ENCODE results near the gene OR10G4. TPM values are rescaled to one million over a fixed set of nuclear protein-coding genes. Genes with fewer than 3 reads are reported as not detected.
"Not testable (repeated sequence)": the region's sequence is repeated elsewhere in the genome, so short reads cannot be mapped to it uniquely, and the experiment has no call there.

The OR10G4 gene, protein sequence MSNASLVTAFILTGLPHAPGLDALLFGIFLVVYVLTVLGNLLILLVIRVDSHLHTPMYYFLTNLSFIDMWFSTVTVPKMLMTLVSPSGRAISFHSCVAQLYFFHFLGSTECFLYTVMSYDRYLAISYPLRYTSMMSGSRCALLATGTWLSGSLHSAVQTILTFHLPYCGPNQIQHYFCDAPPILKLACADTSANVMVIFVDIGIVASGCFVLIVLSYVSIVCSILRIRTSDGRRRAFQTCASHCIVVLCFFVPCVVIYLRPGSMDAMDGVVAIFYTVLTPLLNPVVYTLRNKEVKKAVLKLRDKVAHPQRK
- not detected in 2 replicates for total RNA-seq

- no peak for DNase-seq (ENCODE audit: low read depth in 2 of 2)
Measured at GRCh38 chr11:124012697-124013096, at the start of gene OR10G4. Gene OR10G4 (plus strand): TSS chr11:124012997. CDS start chr11:124015575, 2,578 bp downstream.

DNA sequence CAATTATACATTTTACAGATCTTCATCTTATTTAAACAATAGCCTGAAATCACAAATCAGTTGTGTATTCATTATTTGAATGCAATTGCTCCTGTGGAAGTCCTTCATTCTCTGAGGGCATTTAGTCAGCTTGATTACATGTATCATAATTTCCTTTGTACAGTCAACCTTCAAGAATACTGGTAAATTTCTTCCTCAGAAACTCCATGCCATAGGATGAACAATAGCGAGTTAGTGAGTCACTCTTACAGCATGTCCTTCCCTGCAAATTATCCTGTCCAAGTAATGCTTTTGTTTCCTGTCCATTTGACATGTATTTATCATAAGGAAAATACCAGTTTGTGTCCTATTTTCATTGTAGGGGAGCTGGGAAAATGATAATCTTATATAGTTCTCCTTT, 39.0 kb upstream of the OR10G4 start:
- peak; percentile 40 to 98 for DNase-seq (ENCODE audit: low read depth in 2 of 2)

DNA sequence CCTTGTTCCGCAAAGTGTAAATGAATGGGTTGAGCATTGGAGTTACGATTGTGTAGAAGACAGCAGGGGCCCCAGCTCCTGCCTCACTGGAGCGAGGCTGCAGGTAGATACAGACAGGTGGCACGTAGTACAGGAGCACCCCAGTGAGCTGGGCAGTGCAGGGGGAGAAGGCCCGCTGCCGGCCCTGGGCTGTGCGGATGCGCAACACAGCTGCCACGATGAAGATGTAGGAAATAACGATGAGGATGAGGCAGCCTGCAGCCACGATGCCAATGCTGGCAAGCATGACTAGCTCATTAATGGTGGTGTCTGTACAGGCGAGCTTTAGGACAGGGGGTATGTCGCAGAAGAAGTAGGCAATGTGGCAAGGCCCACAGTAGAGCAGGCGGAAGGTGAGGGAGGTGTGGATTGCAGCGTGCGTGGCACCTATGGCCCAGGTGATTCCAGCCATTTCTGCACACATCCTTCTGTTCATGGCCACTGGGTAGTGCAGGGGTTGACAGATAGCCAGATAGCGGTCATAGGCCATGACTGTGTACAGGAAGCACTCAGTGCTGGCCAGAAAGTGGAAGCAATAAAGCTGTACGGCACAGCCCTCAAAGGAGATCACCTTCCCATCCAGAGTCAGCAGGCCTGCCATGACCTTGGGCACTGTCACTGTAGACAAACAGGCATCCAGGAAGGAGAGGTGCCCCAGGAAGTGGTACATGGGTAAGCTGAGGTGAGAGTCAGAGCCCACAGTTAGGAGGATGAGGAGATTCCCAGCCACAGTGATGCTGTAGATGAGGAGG, 35.8 kb upstream of the OR10G4 start:
- peak in 1 of 2 donors; percentile 19 for DNase-seq (ENCODE audit: low read depth in 2 of 2)

GRCh38 chr11:123977731-123978347, 35.0 kb upstream of the OR10G4 start, which contains the start of gene OR10S1:
Gene OR10S1 (minus strand): TSS chr11:123977781. CDS start chr11:123977664, 117 bp downstream.
- no peak for DNase-seq (ENCODE audit: low read depth in 2 of 2)

- no peak for DNase-seq (ENCODE audit: low read depth in 2 of 2)
Measured at GRCh38 chr11:123979311-123979710, 33.5 kb upstream of the OR10G4 start.

GRCh38 chr11:123995119-123995518, 17.7 kb upstream of the OR10G4 start, which contains the start of gene OR10G6:
Gene OR10G6 (minus strand): TSS chr11:123995161. CDS start chr11:123995161, 0 bp downstream.
- DNase-seq (ENCODE audit: low read depth in 2 of 2), result no peak

DNA sequence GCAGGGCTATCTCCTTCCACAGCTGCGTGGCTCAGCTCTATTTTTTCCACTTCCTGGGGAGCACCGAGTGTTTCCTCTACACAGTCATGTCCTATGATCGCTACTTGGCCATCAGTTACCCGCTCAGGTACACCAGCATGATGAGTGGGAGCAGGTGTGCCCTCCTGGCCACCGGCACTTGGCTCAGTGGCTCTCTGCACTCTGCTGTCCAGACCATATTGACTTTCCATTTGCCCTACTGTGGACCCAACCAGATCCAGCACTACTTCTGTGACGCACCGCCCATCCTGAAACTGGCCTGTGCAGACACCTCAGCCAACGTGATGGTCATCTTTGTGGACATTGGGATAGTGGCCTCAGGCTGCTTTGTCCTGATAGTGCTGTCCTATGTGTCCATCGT, 3.0 kb downstream of the OR10G4 start:
- not testable (repeated sequence) for DNase-seq (ENCODE audit: low read depth in 2 of 2)

GRCh38 chr11:124026498-124026897, 13.7 kb downstream of the OR10G4 start, which contains the start of gene OR10G8:
Gene OR10G8 (plus strand): TSS chr11:124026798. CDS start chr11:124029623, 2,825 bp downstream.
- no peak for DNase-seq (ENCODE audit: low read depth in 2 of 2)

DNA sequence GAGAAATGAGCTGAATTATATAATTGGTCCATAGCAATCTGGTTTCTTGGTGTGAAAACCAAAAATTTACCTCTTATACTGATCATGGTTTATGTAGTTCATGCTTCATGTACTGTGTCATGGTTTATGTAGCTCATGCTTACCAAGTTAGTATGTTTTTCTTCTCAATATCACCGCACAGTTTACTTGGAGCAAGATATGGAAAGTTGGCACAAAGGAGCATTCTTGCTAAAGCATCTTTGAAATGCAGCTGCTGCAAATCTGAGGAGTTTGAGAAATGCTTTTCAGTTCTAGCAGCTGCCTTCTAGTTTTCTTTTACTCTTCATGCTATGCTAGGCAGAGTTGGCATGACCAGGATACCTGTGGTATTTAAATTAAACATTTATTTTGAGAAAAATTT, 23.9 kb downstream of the OR10G4 start:
- DNase-seq (ENCODE audit: low read depth in 2 of 2), result no peak

GRCh38 chr11:124039557-124039956, 26.8 kb downstream of the OR10G4 start:
- no peak for DNase-seq (ENCODE audit: low read depth in 2 of 2)

DNA sequence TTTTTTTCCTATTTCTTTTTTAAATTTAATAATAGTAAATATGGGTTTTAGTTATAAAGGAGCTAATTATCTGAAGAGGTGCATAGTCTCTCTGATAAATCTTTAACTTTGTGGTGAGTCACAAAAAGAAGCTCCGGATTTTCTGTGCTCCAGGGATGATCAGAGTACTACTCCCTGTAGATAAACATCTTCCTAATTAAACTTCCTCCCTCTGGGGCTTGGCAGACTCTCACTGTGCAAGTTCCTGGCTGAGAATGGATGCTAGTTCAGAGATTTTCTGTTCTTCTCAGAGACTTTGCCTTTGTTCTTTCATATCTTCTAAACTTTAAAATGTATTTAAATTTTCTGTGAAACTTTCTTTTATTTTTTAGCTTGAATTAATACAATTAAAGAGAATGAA, 28.5 kb downstream of the OR10G4 start, which contains the start of gene OR10G7:
Gene OR10G7, minus strand, starts transcription at position 72 of the 400 bp plus-strand sequence. CDS start 2,324 bp downstream, outside the sequence.
- peak in 1 of 2 donors; percentile 6 for DNase-seq (ENCODE audit: low read depth in 2 of 2)

DNA sequence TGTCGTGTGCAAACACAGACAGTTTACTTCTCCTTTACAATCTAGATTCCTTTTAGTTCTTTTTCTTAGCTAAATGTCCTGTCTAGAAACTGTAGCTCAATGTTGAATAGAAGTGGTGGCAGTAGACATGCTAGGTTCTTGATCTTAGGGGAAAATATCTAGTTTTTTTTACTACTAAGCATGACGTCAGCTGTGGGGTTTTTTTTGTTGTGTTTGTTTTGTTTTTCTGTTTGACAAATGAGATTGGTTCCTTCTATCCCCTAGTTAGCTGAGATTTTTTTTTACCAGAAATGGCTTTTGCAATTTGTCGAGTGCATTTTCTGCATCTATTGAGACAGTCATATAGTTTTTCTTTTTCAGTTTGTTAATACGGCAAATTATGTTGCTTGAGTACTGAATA, 30.6 kb downstream of the OR10G4 start:
- DNase-seq (ENCODE audit: low read depth in 2 of 2), result no peak

- no peak for DNase-seq (ENCODE audit: low read depth in 2 of 2)
Measured at GRCh38 chr11:124050748-124051147, 38.0 kb downstream of the OR10G4 start.

DNA sequence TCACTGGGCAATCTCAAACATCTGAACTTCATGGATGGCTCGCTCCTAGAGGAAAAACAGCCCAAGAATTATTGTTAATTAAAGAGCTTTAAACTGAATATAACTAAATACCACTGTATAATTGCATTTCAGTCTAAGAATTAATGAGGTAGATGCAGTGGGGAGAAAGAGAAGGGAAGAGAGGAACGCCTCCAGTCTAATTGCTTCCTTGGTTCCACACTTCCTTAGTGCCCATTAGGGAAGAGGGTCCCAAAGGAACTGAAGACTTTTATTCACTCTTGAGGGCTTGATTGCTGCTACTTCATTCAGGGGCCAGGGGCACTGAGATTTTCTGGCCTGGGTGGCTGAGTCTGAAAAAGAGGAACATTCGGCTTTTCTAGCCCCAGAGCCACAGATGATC, 40.2 kb downstream of the OR10G4 start:
- DNase-seq (ENCODE audit: low read depth in 2 of 2), result no peak

Other genes with a start within 250 kb of the OR10G4 start
- gene OR6M1, start 206.6 kb upstream of the OR10G4 start, total RNA-seq, result not detected in 2 replicates
- not detected in 2 replicates for gene TMEM225, start 127.3 kb upstream of the OR10G4 start, total RNA-seq
- gene OR8D4, start 110.8 kb upstream of the OR10G4 start, total RNA-seq, result not detected in 2 replicates
- gene OR4D5, start 73.4 kb upstream of the OR10G4 start, total RNA-seq, result not detected in 2 replicates
- not detected in 2 replicates for gene OR6T1, start 69.2 kb upstream of the OR10G4 start, total RNA-seq
- gene OR10S1, start 35.2 kb upstream of the OR10G4 start, total RNA-seq, result not detected in 2 replicates
- not detected in 2 replicates for gene OR10G6, start 17.8 kb upstream of the OR10G4 start, total RNA-seq
- not detected in 2 replicates for gene OR10G9, start 10.0 kb downstream of the OR10G4 start, total RNA-seq
- gene OR10G8, start 13.8 kb downstream of the OR10G4 start, total RNA-seq, result not detected in 2 replicates
- gene OR10G7, start 28.3 kb downstream of the OR10G4 start, total RNA-seq, result not detected in 2 replicates
- gene VWA5A, start 102.5 kb downstream of the OR10G4 start, total RNA-seq, result 3.2 and 4.1 TPM in 2 replicates
- not detected in 2 replicates for gene OR10D3, start 170.3 kb downstream of the OR10G4 start, total RNA-seq
- not detected in 2 replicates for gene OR8G1, start 228.1 kb downstream of the OR10G4 start, total RNA-seq
- not detected in 2 replicates for gene OR8G5, start 243.4 kb downstream of the OR10G4 start, total RNA-seq